HG03280 (cell line): Measurements from ENCODE around the gene SMPD3.

Experiments
- ATAC-seq: cut with Tn5 transposase; IDR thresholded peaks from one replicate; pipeline ENCODE4 v1.9.1; 2021; ENCODE audit warnings: mild to moderate bottlenecking, moderate library complexity; ENCODE audit not compliant: unreplicated experiment

The SMPD3 gene

GRCh38 chr16:68343137-68343536 is 105.2 kb downstream of the SMPD3 start:
- ATAC-seq: no peak

- no peak for ATAC-seq
Measured at GRCh38 chr16:68342620-68343019, 105.7 kb downstream of the SMPD3 start.

GRCh38 chr16:68339214-68339613 is 109.1 kb downstream of the SMPD3 start:
- ATAC-seq: no peak

- ATAC-seq: no peak
Measured at GRCh38 chr16:68338326-68339119, 109.8 kb downstream of the SMPD3 start.

- no peak for ATAC-seq
Measured at GRCh38 chr16:68335175-68335574, 113.1 kb downstream of the SMPD3 start.

GRCh38 chr16:68332411-68333121 is 115.7 kb downstream of the SMPD3 start:
- ATAC-seq: no peak

GRCh38 chr16:68331879-68332410 is 116.4 kb downstream of the SMPD3 start:
- no peak for ATAC-seq

- ATAC-seq: no peak
Measured at GRCh38 chr16:68328860-68329390, 119.4 kb downstream of the SMPD3 start.

GRCh38 chr16:68328151-68328859 is 120.0 kb downstream of the SMPD3 start:
- ATAC-seq: peak; percentile 90

GRCh38 chr16:68324780-68325357 is 123.4 kb downstream of the SMPD3 start:
- no peak for ATAC-seq

GRCh38 chr16:68324336-68324735 is 124.0 kb downstream of the SMPD3 start:
- no peak for ATAC-seq

GRCh38 chr16:68319185-68319908 is 129.0 kb downstream of the SMPD3 start:
- ATAC-seq: no peak

- no peak for ATAC-seq
Measured at GRCh38 chr16:68313116-68313515, 135.2 kb downstream of the SMPD3 start.

GRCh38 chr16:68310774-68311511 is 137.4 kb downstream of the SMPD3 start, which contains the start of the genes PRMT7 and SLC7A6OS:
PRMT7 (plus strand) TSS chr16:68311019; CDS start chr16:68315980, 4,961 bp downstream.
SLC7A6OS (minus strand) TSS chr16:68310946; CDS start chr16:68310926, 20 bp downstream.
- ATAC-seq: peak; percentile 98

GRCh38 chr16:68310437-68310773 is 137.9 kb downstream of the SMPD3 start:
- peak; percentile 6 for ATAC-seq

- ATAC-seq: no peak
Measured at GRCh38 chr16:68309799-68310198, 138.5 kb downstream of the SMPD3 start.
